ENCODE data around the gene DLG2. TPM values are rescaled to one million over a fixed set of nuclear protein-coding genes. Genes with fewer than 3 reads are reported as not detected.
A peak's percentile ranks its signal among the peaks of the same experiment; 100 is the strongest.

The DLG2 gene
- total RNA-seq, 1 donor, result 1.3 TPM

DNA sequence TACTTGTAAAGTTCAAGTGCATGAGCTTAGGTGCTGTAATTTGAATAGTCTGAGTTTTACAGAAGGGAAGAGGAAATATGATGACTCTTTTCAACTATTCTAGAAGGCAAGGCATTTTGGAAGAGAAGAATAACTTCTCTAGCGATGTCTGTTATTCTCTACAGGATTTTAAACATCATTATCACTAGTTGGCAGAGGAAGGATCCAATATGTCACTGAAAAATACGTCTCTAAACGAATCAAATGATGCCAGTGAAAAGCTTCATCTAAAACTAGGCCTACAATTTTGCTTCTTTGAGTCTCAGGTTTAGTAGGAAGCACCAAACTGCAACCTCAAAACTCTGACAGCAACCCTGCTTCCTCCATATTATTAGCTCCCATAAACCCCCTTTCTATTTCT lies 581.4 kb downstream of the DLG2 start:
- DNase-seq (ENCODE audit: low read depth), result no peak
- no peak for TF ChIP-seq CTCF (IDR thresholded peaks at IDR 0.05; ENCODE audit: insufficient read depth, low read depth, low read length)
- H3K4me3 ChIP-seq (ENCODE audit: low read depth, low read length), result no peak overlapping the region

- TF ChIP-seq CTCF (IDR thresholded peaks at IDR 0.05; ENCODE audit: insufficient read depth, low read depth, low read length), result no peak
- no peak for DNase-seq (ENCODE audit: low read depth)
- no peak overlapping the region for H3K4me3 ChIP-seq (ENCODE audit: low read depth, low read length)
These were observed 582.2 kb downstream of the DLG2 start for GRCh38 chr11:85044911-85045310.

DNA sequence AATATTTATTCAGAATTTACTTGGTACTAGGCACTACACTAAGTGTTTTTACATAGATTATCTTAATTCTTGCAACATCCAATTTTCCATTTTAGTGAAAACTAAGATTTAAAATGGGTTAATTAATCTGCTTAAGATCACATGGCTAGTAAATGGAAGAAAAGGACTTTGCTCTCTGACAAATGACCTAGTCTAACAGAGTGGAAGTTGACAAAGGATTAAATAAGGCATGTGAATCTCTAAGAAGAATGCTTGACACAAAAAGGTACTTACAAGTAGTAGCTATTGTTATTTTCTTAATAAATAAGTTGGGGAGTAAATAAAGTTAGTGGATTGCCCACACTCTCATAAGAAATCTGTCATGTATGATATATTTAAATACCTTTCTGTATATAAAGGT lies 584.8 kb downstream of the DLG2 start:
- DNase-seq (ENCODE audit: low read depth), result no peak
- H3K4me3 ChIP-seq (ENCODE audit: low read depth, low read length), result no peak overlapping the region
- TF ChIP-seq CTCF (IDR thresholded peaks at IDR 0.05; ENCODE audit: insufficient read depth, low read depth, low read length), result no peak

DNA sequence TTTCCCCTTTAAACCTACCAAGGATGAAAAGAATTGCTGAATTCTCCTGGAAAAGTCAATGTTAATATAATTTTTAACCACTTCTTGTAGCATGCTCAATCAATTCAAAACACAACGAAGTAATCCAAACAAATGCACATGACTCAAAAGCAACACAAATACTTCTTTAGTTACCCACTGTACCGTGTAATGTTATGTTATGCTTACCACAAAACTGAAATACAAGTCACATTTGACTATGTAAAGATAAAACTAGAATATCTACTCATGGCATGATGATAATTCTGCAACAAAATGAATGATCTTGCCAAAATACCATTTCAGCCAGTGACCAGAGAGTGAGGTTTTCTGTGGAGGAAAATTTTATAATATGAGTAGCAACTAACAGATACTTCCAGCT lies 587.0 kb downstream of the DLG2 start:
- no peak for DNase-seq (ENCODE audit: low read depth)
- TF ChIP-seq CTCF (IDR thresholded peaks at IDR 0.05; ENCODE audit: insufficient read depth, low read depth, low read length), result no peak
- no peak overlapping the region for H3K4me3 ChIP-seq (ENCODE audit: low read depth, low read length)

DNA sequence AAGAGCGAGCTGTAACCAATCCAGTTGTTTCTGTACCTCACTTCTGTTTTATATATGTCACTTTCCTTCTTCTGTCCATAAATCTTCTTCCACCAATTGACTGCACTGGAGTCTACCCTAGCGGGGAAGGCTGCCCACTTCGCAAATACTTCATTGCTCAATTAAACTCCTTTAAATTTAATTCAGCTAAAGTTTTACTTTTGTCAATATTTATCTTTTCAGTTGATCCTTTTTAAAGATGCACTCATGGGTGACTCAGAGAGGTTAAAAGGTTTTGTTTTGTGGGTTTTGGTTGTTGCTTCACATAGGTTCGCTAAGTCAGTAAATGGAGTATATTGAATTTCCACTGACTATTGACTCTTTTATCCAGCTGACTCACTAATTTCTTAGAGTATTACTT lies 597.2 kb downstream of the DLG2 start:
- peak; percentile 25 for DNase-seq (ENCODE audit: low read depth)
- no peak overlapping the region for H3K4me3 ChIP-seq (ENCODE audit: low read depth, low read length)
- no peak for TF ChIP-seq CTCF (IDR thresholded peaks at IDR 0.05; ENCODE audit: insufficient read depth, low read depth, low read length)

- H3K4me3 ChIP-seq (ENCODE audit: low read depth, low read length), result no peak overlapping the region
- DNase-seq (ENCODE audit: low read depth), result no peak
- TF ChIP-seq CTCF (IDR thresholded peaks at IDR 0.05; ENCODE audit: insufficient read depth, low read depth, low read length), result no peak
These were observed 598.6 kb downstream of the DLG2 start for GRCh38 chr11:85028329-85029101.

DNA sequence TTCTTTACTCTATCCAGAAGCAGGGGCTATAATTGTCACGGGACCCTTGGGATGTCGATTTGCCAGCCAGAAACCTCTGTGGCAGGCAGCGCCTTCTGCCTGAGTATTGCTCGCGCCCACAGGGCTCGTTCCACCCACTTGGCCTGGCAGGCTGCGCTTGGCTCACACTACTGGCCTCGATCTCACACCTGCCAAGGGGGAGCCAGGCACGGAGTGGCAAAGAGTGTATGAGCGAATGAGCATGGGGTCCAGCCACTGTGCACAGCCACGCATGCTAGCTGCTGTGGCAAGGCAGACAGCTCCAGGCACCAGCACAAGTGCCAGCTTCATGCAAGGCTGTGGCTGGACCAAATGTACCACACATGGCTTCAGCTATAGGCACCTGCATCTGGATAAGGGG lies 599.8 kb downstream of the DLG2 start:
- DNase-seq (ENCODE audit: low read depth), result no peak
- TF ChIP-seq CTCF (IDR thresholded peaks at IDR 0.05; ENCODE audit: insufficient read depth, low read depth, low read length), result no peak
- no peak overlapping the region for H3K4me3 ChIP-seq (ENCODE audit: low read depth, low read length)
